ENCODE data around the gene NRIP1.
A peak's percentile ranks its signal among the peaks of the same experiment; 100 is the strongest.

Gene NRIP1

DNA sequence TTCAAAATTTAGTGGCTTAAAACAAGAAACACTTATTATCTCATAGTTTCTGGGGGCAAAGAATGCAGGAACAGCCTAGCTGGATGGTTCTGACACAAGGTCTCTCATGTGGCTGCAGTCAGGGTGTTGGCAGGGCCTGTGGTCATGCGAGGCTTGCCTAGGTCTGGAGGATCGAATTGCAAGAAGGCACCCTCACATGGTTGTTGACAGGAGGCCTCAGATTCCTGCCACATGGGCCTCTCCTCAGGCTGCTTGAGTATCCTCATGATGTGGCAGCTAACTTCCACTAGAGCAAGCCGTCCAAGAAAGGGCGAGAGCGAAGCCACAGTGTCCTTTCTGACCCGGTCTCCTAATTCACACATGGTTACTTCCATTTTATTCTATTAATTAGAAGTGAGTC is 6.2 kb upstream of the NRIP1 start:
- TF ChIP-seq, protein P1, sequence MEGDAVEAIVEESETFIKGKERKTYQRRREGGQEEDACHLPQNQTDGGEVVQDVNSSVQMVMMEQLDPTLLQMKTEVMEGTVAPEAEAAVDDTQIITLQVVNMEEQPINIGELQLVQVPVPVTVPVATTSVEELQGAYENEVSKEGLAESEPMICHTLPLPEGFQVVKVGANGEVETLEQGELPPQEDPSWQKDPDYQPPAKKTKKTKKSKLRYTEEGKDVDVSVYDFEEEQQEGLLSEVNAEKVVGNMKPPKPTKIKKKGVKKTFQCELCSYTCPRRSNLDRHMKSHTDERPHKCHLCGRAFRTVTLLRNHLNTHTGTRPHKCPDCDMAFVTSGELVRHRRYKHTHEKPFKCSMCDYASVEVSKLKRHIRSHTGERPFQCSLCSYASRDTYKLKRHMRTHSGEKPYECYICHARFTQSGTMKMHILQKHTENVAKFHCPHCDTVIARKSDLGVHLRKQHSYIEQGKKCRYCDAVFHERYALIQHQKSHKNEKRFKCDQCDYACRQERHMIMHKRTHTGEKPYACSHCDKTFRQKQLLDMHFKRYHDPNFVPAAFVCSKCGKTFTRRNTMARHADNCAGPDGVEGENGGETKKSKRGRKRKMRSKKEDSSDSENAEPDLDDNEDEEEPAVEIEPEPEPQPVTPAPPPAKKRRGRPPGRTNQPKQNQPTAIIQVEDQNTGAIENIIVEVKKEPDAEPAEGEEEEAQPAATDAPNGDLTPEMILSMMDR (IDR thresholded peaks at IDR 0.05; ENCODE audit: low read depth, low read length, missing control alignments) = no peak
- DNase-seq (ENCODE audit: extremely low read depth, low read depth) = no peak
- H3K4me3 ChIP-seq (replicated peaks; ENCODE audit: low read depth, low read length) = no peak overlapping the region

DNA sequence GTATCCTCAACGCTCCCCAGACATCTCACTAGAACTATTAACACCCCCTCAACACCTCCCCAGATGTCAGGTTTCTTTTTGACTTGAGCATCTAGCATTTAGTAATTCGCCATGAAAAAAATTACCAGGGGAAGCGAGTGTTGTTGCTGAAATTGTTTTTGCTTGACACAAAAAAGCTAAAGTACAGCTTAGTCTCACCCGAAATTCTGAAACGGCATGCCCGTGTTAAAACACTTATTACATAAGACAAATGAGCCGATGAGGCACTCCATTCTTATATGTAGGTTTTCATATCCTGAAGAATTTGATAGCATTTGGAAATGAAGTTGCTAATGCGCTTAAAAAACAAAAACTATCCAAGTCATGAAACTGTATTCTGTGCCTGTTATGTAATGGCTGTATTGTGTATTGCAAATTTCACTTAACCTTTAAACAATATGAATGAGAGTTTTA is 1.3 kb upstream of the NRIP1 start:
- peak overlapping the region; percentile 86 for H3K4me3 ChIP-seq (replicated peaks; ENCODE audit: low read depth, low read length)
- TF ChIP-seq, protein P1 (IDR thresholded peaks at IDR 0.05; ENCODE audit: low read depth, low read length, missing control alignments) = no peak
- DNase-seq (ENCODE audit: extremely low read depth, low read depth) = no peak

DNA sequence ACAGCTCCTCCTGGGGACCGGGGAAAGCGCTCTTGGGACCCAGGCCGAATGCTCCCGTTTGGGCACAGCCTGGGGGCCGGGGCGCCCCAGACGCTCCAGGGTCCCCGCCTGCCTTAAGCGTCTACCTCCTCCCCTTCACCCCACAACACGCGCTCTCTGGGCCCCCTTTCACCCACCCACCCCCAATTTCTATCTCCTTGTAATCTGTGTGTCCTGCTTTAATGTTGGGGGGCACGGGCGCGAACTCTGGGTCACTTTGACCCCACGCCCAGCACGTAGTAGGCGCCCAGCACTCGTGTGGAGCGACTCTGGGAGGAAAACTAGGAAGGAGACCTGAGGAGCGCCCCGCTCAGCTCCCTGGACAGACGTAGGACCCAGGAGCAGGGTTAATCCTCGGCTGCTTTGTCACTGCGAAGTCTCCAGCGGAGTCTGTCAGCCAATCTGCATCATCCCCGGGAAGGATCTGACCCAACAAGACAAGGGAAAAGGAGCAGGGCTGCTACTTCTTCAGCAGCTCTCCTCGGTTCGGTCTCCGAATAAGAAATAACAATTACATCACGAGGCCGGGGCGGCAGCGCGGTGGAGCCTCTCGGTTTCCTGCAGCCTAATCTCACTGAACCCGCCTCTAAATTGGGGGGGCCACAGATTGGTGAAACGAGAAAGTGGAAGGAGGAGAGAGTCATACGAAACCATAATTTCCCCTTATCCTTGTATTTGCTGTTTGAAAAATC is 757 bp upstream of the NRIP1 start:
- peak overlapping the region; percentile 86 for H3K4me3 ChIP-seq (replicated peaks; ENCODE audit: low read depth, low read length)
- DNase-seq (ENCODE audit: extremely low read depth, low read depth) = peak; percentile 33
- TF ChIP-seq, protein P1 (IDR thresholded peaks at IDR 0.05; ENCODE audit: low read depth, low read length, missing control alignments) = no peak

DNA sequence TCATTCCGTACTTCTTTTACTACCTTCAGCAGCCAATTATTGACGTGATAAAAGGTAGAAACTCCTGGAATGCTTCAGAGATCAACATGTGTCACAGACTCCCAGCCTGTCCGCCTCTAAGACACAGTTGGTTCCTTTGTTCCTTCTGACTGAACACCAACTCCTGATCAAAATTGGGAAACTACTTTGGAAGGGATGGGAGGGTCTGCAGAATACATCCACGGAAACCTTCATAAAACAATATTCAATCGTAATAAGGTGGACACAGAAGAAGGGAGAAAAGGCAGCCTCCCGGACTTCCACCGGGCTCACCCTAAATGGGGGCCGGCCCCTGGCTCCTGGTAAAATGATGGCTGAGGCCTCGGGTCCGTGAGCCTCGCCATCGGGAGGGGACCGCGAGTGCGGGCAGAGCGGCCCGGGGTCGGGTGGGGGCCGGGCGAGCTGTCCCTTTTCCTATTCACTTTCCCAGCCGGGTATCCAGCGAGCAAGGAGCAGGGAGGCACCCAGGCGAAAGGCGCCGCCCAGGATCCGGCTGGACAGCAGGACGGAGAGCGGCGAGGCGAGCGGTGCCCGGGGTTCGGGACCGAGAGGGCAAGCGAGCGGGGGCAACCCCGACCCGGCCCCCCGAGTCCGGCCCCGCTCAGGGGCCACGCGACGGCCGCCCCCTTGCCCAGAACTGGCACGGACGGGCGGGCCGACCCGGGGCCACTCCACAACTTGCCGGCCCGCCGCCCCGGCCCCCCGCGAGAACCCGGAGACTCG is 805 bp downstream of the NRIP1 start:
- peak overlapping the region; percentile 86 for H3K4me3 ChIP-seq (replicated peaks; ENCODE audit: low read depth, low read length)
- no peak for DNase-seq (ENCODE audit: extremely low read depth, low read depth)
- TF ChIP-seq, protein P1 (IDR thresholded peaks at IDR 0.05; ENCODE audit: low read depth, low read length, missing control alignments) = no peak

DNA sequence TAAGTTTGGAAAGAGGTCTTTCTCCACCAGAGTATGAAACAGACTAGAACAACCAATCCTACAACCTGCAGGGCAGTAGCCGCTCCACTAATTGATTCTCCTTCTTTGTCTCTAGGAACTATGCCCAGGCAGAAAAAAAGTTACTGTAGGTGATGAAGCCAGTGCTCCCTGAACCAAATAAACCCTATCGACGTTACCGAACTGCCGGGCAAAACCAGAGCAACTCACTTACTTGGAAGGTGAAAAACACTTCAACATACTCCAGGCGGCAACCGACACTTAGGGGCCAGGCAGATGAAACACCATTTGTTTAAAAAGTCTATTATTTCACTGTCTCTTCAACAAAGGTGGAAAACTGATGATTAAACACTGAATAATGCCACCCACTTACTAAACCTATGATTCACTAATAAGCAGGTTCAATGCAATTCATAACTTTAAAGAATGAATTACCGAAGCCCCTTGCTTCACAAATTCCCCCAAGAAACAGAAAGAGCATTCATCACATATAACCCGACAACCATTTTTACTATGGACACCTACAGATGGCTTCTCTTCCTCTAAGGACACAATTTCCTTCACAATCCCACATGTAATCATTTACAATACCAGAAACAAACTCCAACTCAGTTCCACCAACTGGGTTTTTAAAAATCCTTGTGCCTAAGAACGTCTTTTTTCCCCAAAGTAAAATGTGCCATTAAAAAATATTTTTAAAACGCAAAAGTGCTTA is 1.6 kb downstream of the NRIP1 start:
- no peak for DNase-seq (ENCODE audit: extremely low read depth, low read depth)
- peak overlapping the region; percentile 86 for H3K4me3 ChIP-seq (replicated peaks; ENCODE audit: low read depth, low read length)
- TF ChIP-seq, protein P1 (IDR thresholded peaks at IDR 0.05; ENCODE audit: low read depth, low read length, missing control alignments) = no peak

DNA sequence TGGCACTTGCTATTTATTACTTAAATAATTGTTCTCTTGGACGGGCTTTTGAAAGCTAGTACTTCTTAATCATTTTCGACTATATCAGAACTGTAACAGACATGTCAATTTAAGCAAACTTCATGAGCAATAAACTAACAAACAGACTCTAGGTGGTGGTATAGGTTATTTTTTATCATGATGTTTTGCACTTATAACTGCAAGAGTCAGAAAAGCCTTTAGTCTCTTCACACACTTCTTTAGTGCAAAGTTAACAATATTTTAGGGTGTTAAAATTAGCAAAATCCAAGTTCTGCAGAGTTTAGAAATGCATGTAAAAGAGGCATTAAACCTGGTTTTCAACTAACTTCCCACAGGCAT is 2.2 kb downstream of the NRIP1 start:
- DNase-seq (ENCODE audit: extremely low read depth, low read depth) = no peak
- peak overlapping the region; percentile 86 for H3K4me3 ChIP-seq (replicated peaks; ENCODE audit: low read depth, low read length)
- TF ChIP-seq, protein P1 (IDR thresholded peaks at IDR 0.05; ENCODE audit: low read depth, low read length, missing control alignments) = no peak
